ENCODE measurements around the gene SLC2A9. TPM values are rescaled to one million over a fixed set of nuclear protein-coding genes. Genes with fewer than 3 reads are reported as not detected.
"Not testable (repeated sequence)": the region's sequence is repeated elsewhere in the genome, so short reads cannot be mapped to it uniquely, and the experiment has no call there.

SLC2A9 gene
- total RNA-seq, 1 donor from 2014 or later, result 3.6 TPM

DNA sequence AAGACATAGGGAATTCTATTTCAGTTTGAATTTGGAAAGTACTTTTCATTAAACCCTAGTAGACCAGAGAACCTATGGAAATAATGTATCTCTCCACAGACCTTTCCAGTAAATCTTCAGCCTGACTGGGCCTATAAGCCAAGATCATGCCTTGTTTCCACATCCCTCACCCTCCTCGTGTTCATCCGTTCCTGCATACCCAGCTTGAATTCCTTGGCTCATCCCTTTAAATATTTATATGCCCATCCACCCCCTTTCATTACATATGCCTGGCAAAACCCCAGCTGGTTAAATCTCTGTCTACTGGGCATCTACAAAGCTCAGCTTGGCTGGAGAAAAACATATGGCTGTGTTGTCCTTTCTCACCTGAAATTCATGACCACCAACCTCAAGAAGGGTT lies 32.4 kb downstream of the SLC2A9 start:
- H3K36me3 ChIP-seq (ENCODE audit: control insufficient read depth, insufficient read depth, low read length), result no peaks in the 10 kb centered on the region
- no peak overlapping the region for H3K4me3 ChIP-seq (ENCODE audit: low read depth, low read length)
- DNase-seq (ENCODE audit: low read depth), result no peak
- TF ChIP-seq, protein P1, sequence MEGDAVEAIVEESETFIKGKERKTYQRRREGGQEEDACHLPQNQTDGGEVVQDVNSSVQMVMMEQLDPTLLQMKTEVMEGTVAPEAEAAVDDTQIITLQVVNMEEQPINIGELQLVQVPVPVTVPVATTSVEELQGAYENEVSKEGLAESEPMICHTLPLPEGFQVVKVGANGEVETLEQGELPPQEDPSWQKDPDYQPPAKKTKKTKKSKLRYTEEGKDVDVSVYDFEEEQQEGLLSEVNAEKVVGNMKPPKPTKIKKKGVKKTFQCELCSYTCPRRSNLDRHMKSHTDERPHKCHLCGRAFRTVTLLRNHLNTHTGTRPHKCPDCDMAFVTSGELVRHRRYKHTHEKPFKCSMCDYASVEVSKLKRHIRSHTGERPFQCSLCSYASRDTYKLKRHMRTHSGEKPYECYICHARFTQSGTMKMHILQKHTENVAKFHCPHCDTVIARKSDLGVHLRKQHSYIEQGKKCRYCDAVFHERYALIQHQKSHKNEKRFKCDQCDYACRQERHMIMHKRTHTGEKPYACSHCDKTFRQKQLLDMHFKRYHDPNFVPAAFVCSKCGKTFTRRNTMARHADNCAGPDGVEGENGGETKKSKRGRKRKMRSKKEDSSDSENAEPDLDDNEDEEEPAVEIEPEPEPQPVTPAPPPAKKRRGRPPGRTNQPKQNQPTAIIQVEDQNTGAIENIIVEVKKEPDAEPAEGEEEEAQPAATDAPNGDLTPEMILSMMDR (IDR thresholded peaks at IDR 0.05; ENCODE audit: insufficient read depth, low read length, poor library complexity, severe bottlenecking), result no peak
- no peaks in the 10 kb centered on the region for H3K27me3 ChIP-seq (ENCODE audit: control insufficient read depth, insufficient read depth, low read length)

DNA sequence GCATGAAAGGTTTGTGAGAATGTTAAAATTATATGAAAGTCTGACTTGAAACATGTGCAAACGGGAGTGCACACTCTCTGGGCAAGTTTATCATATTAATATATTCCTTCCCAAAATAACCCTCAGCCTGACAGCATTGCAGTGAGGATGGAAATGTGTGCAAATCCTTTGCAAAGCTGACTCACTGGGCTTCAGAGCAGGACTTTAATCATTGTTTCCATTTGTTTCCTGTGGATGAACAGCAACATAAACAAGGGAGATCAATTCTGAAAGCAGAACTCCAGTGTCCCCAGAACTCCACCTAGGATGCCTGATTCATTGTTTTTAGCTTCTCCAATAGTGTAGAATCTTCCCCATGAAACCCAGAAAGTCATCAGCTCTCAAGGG lies 32.9 kb downstream of the SLC2A9 start:
- DNase-seq (ENCODE audit: low read depth), result no peak
- Histone ChIP-seq H3K27me3 (ENCODE audit: control insufficient read depth, insufficient read depth, low read length) (no peaks in the 10 kb centered on the region), H3K36me3 (ENCODE audit: control insufficient read depth, insufficient read depth, low read length) (no peaks in the 10 kb centered on the region), H3K4me3 (ENCODE audit: low read depth, low read length) (no peak overlapping the region)
- TF ChIP-seq, protein P1 (IDR thresholded peaks at IDR 0.05; ENCODE audit: insufficient read depth, low read length, poor library complexity, severe bottlenecking), result no peak

DNA sequence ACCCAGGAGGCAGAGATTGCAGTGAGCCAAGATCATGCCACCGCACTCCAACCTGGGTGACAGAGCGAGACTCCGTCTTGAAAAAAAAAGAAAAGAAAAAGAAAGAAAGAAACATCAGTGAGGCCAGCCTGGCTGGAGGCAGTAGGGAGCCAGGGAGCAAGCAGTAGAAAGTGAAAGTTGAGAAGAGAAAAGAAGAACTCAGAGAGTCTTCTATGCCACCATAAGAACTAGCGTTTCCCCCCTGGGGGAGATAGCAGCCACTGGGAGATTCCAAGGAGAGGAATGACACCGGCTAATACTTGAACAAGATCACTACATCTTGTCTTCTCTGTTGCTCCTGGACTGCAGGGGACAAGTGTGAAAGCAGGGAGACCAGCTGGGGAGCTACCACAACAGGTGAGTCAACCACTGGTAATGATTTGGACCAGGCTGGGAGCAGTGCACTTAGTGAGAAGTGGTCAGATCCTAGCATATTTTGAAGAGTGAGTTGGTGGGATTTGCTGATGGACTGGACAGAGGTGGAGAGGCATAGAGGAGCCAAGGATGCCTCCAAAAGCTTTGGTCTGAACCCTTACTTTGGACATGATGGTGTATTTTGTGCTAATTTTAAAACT lies 33.4 kb downstream of the SLC2A9 start:
- TF ChIP-seq, protein P1 (IDR thresholded peaks at IDR 0.05; ENCODE audit: insufficient read depth, low read length, poor library complexity, severe bottlenecking), result no peak
- no peak for DNase-seq (ENCODE audit: low read depth)
- H3K36me3 ChIP-seq (ENCODE audit: control insufficient read depth, insufficient read depth, low read length), result no peaks in the 10 kb centered on the region
- no peaks in the 10 kb centered on the region for H3K27me3 ChIP-seq (ENCODE audit: control insufficient read depth, insufficient read depth, low read length)
- no peak overlapping the region for H3K4me3 ChIP-seq (ENCODE audit: low read depth, low read length)

DNA sequence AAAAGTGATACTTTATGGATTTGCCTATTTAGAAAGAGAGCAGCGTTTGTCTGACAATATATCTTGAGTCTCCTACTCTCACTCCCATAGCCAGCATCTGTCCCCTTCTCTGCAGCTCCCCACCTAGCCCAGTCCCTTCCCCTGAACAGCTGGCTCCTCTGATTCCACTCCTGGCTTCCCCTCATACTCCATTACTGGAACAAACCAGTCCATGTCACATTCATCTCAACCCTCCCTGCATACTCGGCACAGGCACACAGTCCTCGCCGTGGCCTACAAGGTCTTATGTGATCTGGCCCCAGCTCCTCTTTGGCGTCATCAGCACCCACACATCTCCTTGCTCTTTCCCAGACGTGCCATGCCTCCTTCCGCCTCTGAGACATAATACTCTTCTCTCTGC lies 36.7 kb downstream of the SLC2A9 start:
- no peak for DNase-seq (ENCODE audit: low read depth)
- Histone ChIP-seq H3K4me3 (ENCODE audit: low read depth, low read length) (no peak overlapping the region), H3K27me3 (ENCODE audit: control insufficient read depth, insufficient read depth, low read length) (no peaks in the 10 kb centered on the region), H3K36me3 (ENCODE audit: control insufficient read depth, insufficient read depth, low read length) (no peaks in the 10 kb centered on the region)
- TF ChIP-seq, protein P1 (IDR thresholded peaks at IDR 0.05; ENCODE audit: insufficient read depth, low read length, poor library complexity, severe bottlenecking), result no peak

DNA sequence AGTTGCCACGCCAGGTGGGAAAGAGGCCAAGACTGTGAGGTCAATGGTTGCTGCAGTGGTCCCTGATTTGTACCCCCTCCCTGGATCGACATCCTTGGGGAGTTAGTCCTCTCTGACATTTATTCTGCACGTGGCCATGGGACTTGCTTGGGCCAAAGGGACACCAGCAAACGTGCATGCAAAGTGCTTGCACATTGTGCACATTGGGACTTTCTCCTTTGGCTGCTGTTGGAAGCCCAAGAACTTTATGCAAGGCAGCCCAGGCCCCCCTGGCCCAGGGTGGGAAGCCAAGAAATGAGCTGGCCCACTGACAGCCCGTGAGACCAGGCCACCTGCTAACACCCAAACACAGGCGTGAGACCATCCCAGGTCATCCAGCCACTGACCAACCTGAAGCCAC lies 38.1 kb downstream of the SLC2A9 start:
- TF ChIP-seq, protein P1 (IDR thresholded peaks at IDR 0.05; ENCODE audit: insufficient read depth, low read length, poor library complexity, severe bottlenecking), result no peak
- Histone ChIP-seq H3K36me3 (ENCODE audit: control insufficient read depth, insufficient read depth, low read length) (no peaks in the 10 kb centered on the region), H3K4me3 (ENCODE audit: low read depth, low read length) (no peak overlapping the region), H3K27me3 (ENCODE audit: control insufficient read depth, insufficient read depth, low read length) (no peaks in the 10 kb centered on the region)
- DNase-seq (ENCODE audit: low read depth), result no peak

DNA sequence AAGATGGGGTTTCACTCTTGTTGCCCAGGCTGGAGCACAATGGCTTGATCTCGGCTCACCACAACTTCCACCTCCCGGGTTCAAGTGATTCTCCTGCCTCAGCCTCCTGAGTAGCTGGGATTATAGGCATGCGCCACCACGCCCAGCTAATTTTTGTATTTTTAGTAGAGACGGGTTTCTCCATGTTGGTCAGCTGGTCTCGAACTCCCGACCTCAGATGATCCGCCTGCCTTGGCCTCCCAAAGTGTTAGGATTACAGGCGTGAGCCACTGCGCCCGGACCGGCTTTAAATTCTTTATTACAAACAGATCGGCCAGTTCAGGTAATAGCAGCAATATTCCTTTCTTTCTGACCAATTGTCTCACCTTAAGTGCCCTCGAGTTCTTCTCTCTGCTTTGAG lies 39.4 kb downstream of the SLC2A9 start:
- not testable (repeated sequence) for DNase-seq (ENCODE audit: low read depth); H3K36me3 ChIP-seq (ENCODE audit: control insufficient read depth, insufficient read depth, low read length); H3K4me3 ChIP-seq (ENCODE audit: low read depth, low read length); H3K27me3 ChIP-seq (ENCODE audit: control insufficient read depth, insufficient read depth, low read length)
